ENCODE measurements around the gene TMC8.

TMC8 gene

GRCh38 chr17:78092794-78093324 is 37.7 kb upstream of the TMC8 start:
- no peak for TF ChIP-seq CTCF (conservative IDR thresholded peaks at IDR 0.05; ENCODE audit: low read depth, low read length)
- DNase-seq (ENCODE audit: low read depth) = no peak
- H3K4me3 ChIP-seq (ENCODE audit: low read depth, low read length) = no peak overlapping the region

GRCh38 chr17:78095035-78095434 is 35.5 kb upstream of the TMC8 start:
- DNase-seq (ENCODE audit: low read depth) = no peak
- H3K4me3 ChIP-seq (ENCODE audit: low read depth, low read length) = no peak overlapping the region
- no peak for TF ChIP-seq CTCF (conservative IDR thresholded peaks at IDR 0.05; ENCODE audit: low read depth, low read length)

GRCh38 chr17:78096093-78096492 is 34.5 kb upstream of the TMC8 start:
- no peak for DNase-seq (ENCODE audit: low read depth)
- H3K4me3 ChIP-seq (ENCODE audit: low read depth, low read length) = no peak overlapping the region
- no peak for TF ChIP-seq CTCF (conservative IDR thresholded peaks at IDR 0.05; ENCODE audit: low read depth, low read length)

- TF ChIP-seq CTCF (conservative IDR thresholded peaks at IDR 0.05; ENCODE audit: low read depth, low read length) = no peak
- no peak for DNase-seq (ENCODE audit: low read depth)
- no peak overlapping the region for H3K4me3 ChIP-seq (ENCODE audit: low read depth, low read length)
These were observed 29.5 kb upstream of the TMC8 start for GRCh38 chr17:78101112-78101511.

GRCh38 chr17:78101542-78101941 is 29.0 kb upstream of the TMC8 start:
- no peak for TF ChIP-seq CTCF (conservative IDR thresholded peaks at IDR 0.05; ENCODE audit: low read depth, low read length)
- no peak for DNase-seq (ENCODE audit: low read depth)
- H3K4me3 ChIP-seq (ENCODE audit: low read depth, low read length) = no peak overlapping the region

- no peak overlapping the region for H3K4me3 ChIP-seq (ENCODE audit: low read depth, low read length)
- no peak for TF ChIP-seq CTCF (conservative IDR thresholded peaks at IDR 0.05; ENCODE audit: low read depth, low read length)
- no peak for DNase-seq (ENCODE audit: low read depth)
These were observed 27.3 kb upstream of the TMC8 start for GRCh38 chr17:78103311-78103710.

GRCh38 chr17:78104540-78104941 is 26.0 kb upstream of the TMC8 start:
- TF ChIP-seq CTCF (conservative IDR thresholded peaks at IDR 0.05; ENCODE audit: low read depth, low read length) = no peak
- no peak overlapping the region for H3K4me3 ChIP-seq (ENCODE audit: low read depth, low read length)
- DNase-seq (ENCODE audit: low read depth) = no peak
